HG03575 (cell line): ENCODE measurements around the gene XPNPEP2.
"Not testable (repeated sequence)": the region's sequence is repeated elsewhere in the genome, so short reads cannot be mapped to it uniquely, and the experiment has no call there.

Experiments used
- ATAC-seq: cut with Tn5 transposase; IDR thresholded peaks from one replicate; pipeline ENCODE4 v1.9.1; 2021; ENCODE audit not compliant: unreplicated experiment, insufficient number of reproducible peaks, low FRiP score; ENCODE audit errors: extremely low read depth

XPNPEP2 gene

DNA sequence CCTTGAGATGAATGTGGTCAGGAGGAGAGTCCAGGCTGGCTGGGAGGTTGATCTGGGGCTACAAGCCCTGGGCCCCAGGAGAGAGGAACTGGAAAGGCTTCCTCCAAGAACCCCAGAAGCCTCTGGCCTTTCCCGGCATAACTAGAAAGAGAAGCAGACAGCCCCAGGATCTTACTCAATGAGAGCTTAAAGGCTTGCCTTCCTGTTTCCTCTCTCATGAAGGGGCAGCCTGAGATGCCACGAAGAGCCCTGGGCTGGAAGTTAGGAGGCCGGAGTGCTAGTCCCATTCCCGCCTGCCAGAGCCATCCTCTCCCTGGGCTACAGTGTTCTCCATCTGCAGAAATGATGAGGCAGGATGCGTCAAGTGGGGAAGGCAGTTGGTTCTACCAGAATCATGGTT, 20.1 kb upstream of the XPNPEP2 start:
- no peak for ATAC-seq

DNA sequence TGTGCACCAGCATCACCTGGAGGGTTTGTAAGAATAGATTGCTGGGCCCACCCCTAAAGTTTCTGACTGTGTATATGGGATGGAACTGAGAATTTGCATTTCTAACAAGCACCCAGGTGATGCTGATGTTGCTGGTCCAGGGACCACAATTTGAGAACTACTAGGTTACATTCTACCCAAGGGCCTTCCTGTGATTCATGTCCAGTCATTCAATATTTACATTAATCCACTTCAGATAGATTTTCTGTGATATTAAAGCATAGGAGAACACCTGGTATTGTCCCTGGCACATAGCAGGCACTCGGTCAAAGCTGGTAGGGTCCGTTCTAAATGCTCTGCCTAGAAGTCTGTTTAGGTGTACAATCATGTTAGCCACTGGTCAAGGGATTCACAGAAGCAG, 19.5 kb upstream of the XPNPEP2 start:
- ATAC-seq: no peak

GRCh38 chrX:129719931-129720530, 18.7 kb upstream of the XPNPEP2 start:
- no peak for ATAC-seq

DNA sequence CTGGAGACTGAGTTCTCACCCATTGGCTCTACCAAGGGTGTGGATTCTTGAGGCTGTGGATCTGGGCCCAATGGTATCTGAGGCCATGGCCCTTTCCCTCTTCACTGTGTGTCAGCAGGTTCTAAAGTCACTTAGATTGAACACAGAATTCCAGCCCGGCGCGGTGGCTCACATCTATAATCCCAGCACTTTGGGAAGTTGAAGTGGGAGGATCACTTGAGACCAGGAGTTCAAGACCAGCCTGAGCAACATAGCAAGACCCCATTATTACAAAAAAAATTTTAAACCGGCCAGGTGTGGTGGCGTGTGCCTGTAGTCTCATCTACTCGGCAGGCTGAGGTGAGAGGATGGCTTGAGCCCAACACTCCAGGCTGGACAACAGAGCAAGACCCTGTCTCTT, 18.0 kb upstream of the XPNPEP2 start:
- ATAC-seq: no peak

- ATAC-seq: no peak
Observed at GRCh38 chrX:129721414-129721813, 17.4 kb upstream of the XPNPEP2 start.

DNA sequence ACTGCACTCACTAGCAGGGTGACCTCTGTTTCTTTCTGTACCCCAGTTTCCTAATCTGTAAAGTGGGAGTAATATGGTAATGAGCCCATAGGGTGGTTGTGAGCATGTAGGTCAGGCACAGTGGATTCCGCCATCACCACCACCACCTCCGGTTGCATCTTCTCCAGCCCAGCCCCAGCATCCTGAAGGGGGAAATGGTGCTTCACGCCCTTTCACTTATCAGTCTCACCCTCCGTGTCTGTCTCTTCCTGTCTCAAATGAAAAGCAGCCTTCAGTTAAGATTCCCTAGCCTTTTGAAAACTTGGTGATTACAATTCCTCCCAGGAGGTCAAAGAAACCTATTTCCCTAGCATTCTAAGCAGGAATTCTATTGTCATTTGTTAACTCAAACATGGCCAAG, 16.9 kb upstream of the XPNPEP2 start:
- ATAC-seq: no peak

DNA sequence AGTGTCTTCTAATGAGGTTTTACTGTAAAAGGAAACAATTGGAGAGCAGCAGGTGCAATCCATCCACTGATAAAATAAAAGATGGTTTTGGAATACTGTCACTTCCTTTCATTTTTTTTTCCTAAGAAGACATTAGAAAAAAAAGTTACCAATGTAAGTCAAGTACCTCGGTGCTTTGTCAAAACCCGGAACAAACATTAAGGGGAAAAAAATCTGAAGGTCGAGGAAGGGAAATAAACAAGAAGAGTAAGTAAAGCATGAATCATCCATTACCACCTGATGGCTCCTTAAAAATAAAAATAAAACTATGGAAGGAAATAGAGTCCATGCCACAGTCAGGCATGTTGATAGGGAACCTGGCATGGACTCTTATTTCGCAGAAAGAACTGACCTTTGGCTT, 15.3 kb upstream of the XPNPEP2 start:
- no peak for ATAC-seq

- ATAC-seq: no peak
Observed at GRCh38 chrX:129724754-129725153, 14.0 kb upstream of the XPNPEP2 start.

- ATAC-seq: no peak
Observed at GRCh38 chrX:129726307-129727111, 12.3 kb upstream of the XPNPEP2 start.

DNA sequence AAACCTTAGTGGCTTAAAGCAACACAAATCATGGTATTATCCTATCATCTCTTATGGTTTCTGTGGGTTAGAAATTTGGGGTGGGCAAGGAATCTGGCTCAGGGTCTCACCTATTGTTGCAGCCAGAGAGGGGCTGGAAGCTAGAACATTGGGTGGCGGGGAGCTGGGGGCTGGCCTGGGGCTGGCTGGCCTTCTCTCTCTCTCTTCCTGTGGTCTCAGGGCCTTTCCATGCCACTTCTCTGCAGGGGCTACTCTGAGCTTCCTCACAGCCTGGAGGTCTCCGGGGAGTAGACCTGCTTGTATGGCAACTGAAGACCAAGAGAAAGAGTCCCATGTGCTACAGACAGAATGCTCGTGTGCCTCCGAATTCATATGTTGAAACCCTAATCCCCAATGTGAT, 10.7 kb upstream of the XPNPEP2 start:
- no peak for ATAC-seq

DNA sequence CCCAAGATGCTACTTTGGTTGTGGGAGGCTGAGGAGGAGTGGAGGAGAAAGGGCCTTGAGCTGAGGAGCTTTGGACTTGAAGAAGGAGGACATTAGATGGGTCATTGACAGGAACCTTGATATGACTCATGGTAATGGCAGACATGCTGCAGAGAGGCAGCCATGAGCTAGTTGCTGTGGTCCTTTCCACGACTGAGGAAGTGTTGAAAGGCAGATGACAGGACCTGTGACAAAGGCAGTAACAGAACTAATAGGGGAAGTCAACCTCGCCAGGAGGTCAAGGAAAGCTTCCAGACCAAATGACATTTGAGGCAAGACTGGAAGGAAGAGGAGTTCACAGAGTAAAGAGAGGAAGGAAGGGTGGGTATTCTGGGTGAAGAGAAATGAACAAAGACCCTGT, 7.6 kb upstream of the XPNPEP2 start:
- ATAC-seq: no peak

DNA sequence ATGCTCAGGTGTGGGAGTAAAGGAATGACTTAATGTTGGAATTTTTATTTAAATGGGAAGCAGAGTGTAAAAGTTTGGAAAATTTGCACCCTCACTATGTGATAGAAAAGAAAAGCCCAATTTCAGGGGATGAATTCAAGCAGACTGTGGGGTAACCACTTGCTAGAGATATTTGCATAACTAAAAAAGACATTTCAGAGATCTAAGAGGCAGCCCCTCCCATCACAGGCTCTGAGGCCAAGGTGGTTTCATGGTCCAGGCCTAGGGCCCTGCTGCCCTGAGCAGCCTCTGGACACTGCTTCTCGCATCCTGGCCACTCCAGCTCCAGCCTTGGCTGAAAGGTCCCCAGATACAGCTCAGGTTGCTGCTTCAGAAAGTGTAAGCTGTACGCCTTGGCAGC, 5.9 kb upstream of the XPNPEP2 start:
- ATAC-seq: no peak

- ATAC-seq: no peak
Observed at GRCh38 chrX:129733335-129733734, 5.4 kb upstream of the XPNPEP2 start.

DNA sequence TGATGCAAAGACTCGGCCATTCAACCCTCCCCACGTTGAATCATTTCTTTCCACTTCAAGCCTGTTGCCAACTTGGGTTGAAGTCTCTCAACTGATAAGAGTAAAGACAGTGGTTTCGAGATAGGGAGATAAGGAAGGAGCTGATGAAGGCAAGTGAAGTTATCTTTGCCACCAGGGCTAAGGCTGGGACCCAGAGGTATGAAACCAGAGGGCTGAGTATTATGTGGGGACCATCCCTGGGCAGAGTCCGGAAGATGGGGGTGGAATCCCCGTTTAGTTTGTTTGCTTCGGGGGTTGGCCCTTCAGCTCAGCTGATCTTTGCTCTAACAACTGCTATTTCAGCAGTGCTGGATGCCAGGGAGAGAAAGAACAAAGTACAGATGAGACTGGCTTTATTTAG, 2.3 kb upstream of the XPNPEP2 start:
- no peak for ATAC-seq

DNA sequence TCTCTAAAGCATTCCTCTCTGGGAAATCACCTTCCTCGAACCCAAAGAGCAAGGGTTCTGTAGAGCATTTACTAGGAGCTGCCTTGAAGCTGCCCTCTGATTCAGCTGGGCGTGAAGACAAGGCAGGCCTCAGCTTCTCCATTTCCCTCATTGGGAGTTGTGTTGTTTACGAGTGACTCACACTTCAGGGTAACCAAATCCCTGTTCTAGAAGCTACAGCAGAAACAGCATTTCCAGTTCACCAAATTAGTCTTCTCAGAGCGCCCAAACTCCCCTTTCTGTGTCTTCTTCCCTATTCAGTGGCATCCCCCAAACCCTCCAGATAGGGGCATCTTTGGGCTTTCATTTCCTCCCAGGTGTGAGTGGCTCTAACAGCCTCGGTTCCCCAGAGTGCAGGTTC, 863 bp upstream of the XPNPEP2 start:
- ATAC-seq: no peak

DNA sequence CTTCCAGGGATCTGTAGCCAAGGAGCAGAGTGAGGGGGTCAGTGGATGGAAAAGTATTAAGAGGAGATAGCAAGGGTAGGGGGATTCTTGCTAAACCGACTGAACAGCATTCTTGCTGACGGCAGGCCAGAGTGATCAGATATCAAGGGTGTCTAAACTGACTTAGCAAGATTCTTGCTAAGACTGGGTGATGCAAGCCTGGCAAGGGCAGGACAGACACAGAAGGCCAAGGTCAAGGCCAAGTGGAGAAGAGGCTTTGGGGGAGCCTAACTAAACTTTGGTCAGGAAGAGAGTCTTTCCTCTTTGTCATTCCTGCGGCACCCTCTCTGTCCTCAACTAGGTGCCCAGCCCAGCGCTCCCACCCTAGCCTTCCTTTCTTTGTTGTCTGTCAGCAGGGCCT, 799 bp downstream of the XPNPEP2 start:
- no peak for ATAC-seq

DNA sequence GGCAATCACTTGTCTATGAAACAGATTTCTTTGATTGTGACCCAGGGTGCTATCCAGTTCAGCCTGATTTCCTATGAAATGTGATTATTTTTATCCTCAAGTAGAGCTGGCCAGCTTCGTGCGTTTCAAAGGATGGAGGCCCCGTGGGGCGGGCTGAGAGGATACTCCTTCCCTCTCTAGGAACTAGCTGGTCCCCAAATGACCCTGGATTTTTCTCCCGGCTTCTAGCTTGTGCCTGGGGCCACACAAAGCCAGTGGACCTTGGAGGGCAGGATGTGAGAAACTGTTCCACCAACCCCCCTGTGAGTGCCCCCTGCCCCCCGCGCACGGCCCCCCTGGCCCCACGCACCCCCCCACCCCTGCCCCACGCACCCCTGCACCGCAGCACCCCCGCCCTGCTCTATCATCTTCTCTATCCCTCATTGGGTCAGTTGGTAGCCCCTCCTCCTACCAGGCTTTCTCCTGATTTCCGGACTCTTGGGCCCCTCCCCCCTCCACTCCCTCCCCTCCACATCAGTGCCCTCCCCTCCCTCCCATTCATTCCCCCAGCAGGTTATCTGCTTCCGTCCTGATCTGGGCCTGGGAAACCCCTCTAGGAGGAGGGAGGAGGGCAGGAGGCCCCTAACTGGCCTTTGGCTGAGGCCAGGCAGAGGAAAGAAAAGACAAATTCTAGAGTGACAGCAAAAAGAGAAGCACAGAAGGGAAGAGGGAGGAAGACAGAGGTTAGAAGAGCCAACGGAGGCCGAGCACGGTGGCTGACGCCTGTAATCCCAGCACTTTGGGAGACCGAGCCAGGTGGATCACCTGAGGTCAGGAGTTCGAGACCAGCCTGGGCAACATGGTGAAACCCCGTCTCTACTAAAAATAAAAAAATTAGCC, 3.3 kb downstream of the XPNPEP2 start:
- no peak for ATAC-seq

- ATAC-seq: not testable (repeated sequence)
Observed at GRCh38 chrX:129742759-129743152, 4.0 kb downstream of the XPNPEP2 start.

- no peak for ATAC-seq
Observed at GRCh38 chrX:129743821-129744220, 5.0 kb downstream of the XPNPEP2 start.

- ATAC-seq: no peak
Observed at GRCh38 chrX:129744861-129745321, 6.1 kb downstream of the XPNPEP2 start.
